ENCODE data around the gene CAMKV.

Gene CAMKV

GRCh38 chr3:49877716-49878115 lies 8.0 kb upstream of the CAMKV start:
- H3K9me3 ChIP-seq = no peaks in the 10 kb centered on the region
- no peaks in the 10 kb centered on the region for H3K36me3 ChIP-seq
- H3K27ac ChIP-seq = no peak overlapping the region
- peaks cover 14% of the 10 kb centered on the region for H3K27me3 ChIP-seq
- TF ChIP-seq CTCF (IDR thresholded peaks at IDR 0.05) = no peak
- H3K4me3 ChIP-seq (ENCODE audit: low read depth in 1 of 2, low read length in 1 of 2) = no peak overlapping the region
- no peaks in the 10 kb centered on the region for H3K4me1 ChIP-seq (ENCODE audit: control insufficient read depth in 1 of 2, insufficient read depth in 1 of 2, low read depth in 1 of 2, low read length in 1 of 2)

- no peak overlapping the region for H3K4me3 ChIP-seq (ENCODE audit: low read depth in 1 of 2, low read length in 1 of 2)
- no peaks in the 10 kb centered on the region for H3K9me3 ChIP-seq
Measured at GRCh38 chr3:49876567-49876966, 6.9 kb upstream of the CAMKV start.

DNA sequence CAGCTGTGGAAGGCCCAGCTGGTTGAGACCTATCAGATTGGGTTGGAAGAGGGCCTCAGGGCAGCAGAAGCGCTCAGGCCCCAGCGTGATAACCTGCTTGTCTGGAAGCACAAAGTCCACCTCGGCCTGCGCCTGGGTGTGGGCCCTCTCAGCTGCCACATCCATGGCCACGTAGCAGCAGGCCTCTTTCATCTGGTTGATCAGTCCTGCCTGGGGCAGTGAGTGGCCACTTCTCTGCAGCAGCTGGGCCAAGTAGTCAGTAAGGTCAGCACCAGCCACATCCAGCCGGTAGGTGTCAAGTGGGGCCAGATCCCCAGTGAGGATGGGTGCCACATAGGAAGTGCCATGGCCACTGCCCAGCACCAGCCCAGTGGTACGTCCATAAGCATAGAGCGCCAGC lies 3.9 kb upstream of the CAMKV start:
- no peak overlapping the region for H3K27ac ChIP-seq
- no peak for TF ChIP-seq CTCF (IDR thresholded peaks at IDR 0.05)
- peaks cover 34% of the 10 kb centered on the region for H3K27me3 ChIP-seq
- H3K4me1 ChIP-seq (ENCODE audit: control insufficient read depth in 1 of 2, insufficient read depth in 1 of 2, low read depth in 1 of 2, low read length in 1 of 2) = peaks cover 6 to 11% of the 10 kb centered on the region in 2 experiments
- H3K9me3 ChIP-seq = no peaks in the 10 kb centered on the region
- H3K36me3 ChIP-seq = no peaks in the 10 kb centered on the region
- no peak overlapping the region for H3K4me3 ChIP-seq (ENCODE audit: low read depth in 1 of 2, low read length in 1 of 2)

More at GRCh38 chr3:49876567-49876966, 6.9 kb upstream of the CAMKV start:
- Histone ChIP-seq H3K36me3 (no peaks in the 10 kb centered on the region), H3K4me1 (ENCODE audit: control insufficient read depth in 1 of 2, insufficient read depth in 1 of 2, low read depth in 1 of 2, low read length in 1 of 2) (no peaks in the 10 kb centered on the region), H3K27ac (no peak overlapping the region), H3K27me3 (peaks cover 7% of the 10 kb centered on the region)
- no peak for TF ChIP-seq CTCF (IDR thresholded peaks at IDR 0.05)

DNA sequence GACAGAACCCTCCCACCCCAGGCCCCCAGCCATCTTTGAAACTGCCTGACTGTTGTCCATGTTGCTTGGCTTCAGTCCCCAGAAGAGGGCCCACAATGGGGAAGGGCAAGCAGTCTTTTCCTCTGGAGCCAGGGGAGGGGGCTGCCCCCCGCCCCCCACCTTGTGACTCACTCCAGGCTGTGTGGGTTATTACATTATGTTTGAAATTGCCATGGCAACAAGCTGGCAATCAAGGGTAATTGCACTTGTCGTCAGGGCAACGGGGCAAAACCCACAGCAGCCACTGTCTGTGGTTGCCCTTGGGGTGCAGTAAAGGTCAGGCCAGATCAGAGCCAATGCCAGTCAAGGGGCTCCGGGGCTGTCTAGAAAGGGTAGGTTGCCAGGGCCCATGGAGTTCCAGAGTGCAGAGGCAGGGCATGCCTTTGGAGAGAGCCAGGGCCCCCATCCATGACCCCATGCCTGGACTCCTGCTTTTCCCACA lies 3.1 kb upstream of the CAMKV start:
- H3K27ac ChIP-seq = no peak overlapping the region
- TF ChIP-seq CTCF (IDR thresholded peaks at IDR 0.05) = no peak
- H3K36me3 ChIP-seq = no peaks in the 10 kb centered on the region
- no peaks in the 10 kb centered on the region for H3K9me3 ChIP-seq
- peaks cover 42% of the 10 kb centered on the region for H3K27me3 ChIP-seq
- H3K4me1 ChIP-seq (ENCODE audit: control insufficient read depth in 1 of 2, insufficient read depth in 1 of 2, low read depth in 1 of 2, low read length in 1 of 2) = peaks cover 6 to 11% of the 10 kb centered on the region in 2 experiments
- no peak overlapping the region for H3K4me3 ChIP-seq (ENCODE audit: low read depth in 1 of 2, low read length in 1 of 2)

GRCh38 chr3:49871531-49872153 lies 1.9 kb upstream of the CAMKV start:
- Histone ChIP-seq H3K27me3 (peaks cover 54% of the 10 kb centered on the region), H3K27ac (no peak overlapping the region), H3K36me3 (no peaks in the 10 kb centered on the region), H3K9me3 (no peaks in the 10 kb centered on the region), H3K4me3 (ENCODE audit: low read depth in 1 of 2, low read length in 1 of 2) (no peak overlapping the region), H3K4me1 (ENCODE audit: control insufficient read depth in 1 of 2, insufficient read depth in 1 of 2, low read depth in 1 of 2, low read length in 1 of 2) (peaks cover 6 to 11% of the 10 kb centered on the region in 2 experiments)
- no peak for TF ChIP-seq CTCF (IDR thresholded peaks at IDR 0.05)

Data from neutrophil (primary cell).